ENCODE measurements around the gene NDUFS7.
"Not testable (repeated sequence)": the region's sequence is repeated elsewhere in the genome, so short reads cannot be mapped to it uniquely, and the experiment has no call there.

The NDUFS7 gene

DNA sequence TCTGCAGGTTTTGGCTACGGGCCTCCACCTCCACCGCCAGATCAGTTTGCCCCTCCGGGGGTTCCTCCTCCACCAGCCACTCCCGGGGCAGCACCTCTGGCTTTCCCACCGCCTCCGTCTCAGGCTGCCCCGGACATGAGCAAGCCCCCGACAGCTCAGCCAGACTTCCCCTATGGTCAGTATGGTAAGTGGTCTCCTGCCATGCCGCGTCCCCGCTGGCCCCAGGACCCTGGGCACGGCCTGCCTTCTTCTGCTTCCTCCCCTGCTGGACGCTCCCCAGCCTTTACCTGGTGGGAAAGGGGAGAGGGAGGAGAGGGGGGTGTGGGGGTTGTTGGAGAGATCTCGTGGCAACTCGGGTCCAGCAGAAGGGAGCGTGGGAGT lies 48.8 kb downstream of the NDUFS7 start:
- no peak for DNase-seq (ENCODE audit: low spot score)

DNA sequence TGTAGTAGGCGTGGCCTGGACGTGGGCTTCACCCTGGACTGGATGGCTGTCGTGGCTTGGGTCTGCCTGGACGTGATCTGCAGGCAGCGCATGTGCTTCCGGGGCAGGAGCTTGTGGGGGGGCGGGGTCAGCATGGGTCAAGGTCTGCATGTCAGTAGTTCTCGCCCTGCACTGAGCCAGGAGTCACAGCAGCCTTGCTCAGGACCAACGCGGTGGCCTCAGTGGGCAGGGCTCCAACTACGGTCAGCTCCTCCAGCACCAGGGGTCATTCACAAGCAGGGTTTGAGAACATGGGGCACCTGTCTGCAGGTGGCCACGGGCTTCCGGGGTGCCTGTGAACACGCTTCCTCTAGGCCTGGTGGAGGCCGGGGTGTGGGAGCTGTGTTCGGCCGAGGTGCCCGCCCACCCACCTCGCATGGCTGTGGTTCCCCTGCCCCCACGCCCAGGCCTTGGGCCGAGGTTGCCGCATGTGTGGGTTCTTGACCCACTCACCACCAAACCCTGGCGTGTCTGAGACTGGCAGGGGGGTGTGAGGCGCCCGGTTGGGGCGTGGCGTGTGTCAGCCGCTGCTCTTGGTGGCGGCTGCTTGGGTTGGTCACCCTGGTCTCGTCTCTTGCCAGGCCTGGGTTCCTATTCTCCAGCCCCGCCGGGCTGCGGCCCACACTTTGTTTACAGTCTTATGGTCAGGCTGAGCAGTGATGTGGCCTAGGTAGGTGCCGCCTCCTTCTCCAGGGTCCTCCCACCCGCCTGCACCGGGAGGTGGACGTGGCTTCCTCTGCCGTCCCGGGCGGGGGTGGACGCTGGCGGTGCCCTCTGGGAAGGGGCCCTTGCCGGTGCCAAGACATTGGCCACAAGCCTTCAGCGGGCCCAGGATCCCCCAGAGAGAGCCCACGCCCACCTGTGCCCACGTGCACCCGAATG lies 49.7 kb downstream of the NDUFS7 start:
- no peak for DNase-seq (ENCODE audit: low spot score)

DNA sequence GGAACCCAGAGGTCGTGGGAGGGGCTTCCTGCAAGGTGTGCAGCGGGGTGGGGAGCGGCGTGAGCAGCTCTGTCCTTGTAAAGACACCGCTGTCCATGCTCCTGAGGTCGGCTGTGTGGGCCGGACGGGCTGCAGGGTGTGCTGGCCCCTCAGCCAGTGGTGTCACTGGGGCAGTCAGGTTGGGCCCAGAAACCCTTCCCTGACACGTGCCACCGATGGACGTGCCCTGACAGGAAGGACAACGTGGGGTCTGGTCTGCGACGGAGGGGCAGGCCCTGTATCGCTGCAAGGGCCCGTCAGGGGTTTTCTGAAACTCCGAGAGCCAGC lies 50.3 kb downstream of the NDUFS7 start:
- no peak for DNase-seq (ENCODE audit: low spot score)

DNA sequence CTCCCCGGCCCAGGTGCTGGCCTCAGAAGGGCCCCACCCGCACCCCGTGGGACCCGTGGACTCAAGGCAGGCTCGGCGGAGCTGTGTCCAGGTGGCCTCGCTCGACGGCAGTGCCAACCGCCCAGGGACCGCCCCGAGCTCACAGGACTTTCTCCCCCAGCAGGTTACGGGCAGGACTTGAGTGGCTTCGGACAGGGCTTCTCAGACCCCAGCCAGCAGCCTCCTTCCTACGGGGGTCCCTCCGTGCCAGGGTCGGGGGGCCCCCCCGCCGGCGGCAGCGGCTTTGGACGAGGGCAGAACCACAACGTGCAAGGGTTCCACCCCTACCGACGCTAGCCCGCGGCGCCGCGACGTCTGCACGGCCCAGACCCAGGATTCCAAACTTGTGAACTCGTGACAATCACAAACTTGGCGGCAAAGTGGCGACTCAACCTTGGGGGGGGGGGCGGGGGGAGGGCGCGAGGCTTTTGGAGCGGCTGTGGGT lies 50.9 kb downstream of the NDUFS7 start:
- no peak for DNase-seq (ENCODE audit: low spot score)

DNA sequence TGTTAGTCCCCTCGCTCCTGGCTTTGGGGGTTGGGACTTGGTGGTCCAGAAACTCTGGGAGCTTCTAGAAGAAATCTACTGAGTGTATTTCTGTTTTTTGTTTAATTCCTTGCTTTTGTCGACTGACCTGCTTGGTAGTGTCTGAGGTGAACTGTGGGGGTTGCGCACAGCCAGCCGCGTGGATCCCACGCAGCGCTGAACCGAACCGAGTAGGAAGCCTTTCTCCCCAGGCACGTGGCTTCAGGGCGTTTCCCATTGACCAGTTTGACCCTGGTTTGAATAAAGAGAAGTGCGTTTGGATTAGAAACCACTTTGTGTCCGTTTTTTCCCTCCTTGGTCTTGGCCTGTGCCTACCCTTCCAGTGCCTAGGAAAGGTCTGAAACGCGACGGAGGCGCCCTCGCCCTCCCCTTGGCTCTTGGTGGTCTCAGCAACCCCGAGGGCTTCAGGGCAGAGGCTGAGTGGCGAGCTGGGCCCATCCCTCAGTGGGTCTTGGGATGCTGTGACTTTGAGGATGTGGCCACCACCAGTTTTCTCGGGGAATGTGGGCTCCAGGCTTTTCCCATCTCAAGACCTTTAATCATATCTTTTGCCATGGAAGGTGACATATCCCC lies 51.8 kb downstream of the NDUFS7 start:
- no peak for DNase-seq (ENCODE audit: low spot score)

DNA sequence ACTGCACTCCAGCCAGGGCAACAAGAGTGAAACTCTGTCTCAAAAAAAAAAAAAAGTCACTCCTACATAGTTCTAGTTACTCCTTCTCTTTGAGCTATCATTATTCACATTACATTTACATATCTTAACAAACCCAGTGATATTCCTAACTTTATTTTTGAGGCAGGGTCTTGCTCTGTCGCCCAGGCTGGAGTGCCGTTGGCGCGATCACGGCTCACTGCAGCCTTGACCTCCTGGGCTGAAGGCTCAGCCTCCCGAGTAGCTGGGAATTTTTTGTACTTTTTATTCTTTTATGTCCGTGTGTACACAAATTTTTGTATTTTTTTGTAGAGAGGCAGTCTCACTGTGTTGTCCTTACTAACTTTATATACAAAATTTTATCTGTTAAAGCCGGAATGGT lies 53.9 kb downstream of the NDUFS7 start:
- no peak for DNase-seq (ENCODE audit: low spot score)

DNA sequence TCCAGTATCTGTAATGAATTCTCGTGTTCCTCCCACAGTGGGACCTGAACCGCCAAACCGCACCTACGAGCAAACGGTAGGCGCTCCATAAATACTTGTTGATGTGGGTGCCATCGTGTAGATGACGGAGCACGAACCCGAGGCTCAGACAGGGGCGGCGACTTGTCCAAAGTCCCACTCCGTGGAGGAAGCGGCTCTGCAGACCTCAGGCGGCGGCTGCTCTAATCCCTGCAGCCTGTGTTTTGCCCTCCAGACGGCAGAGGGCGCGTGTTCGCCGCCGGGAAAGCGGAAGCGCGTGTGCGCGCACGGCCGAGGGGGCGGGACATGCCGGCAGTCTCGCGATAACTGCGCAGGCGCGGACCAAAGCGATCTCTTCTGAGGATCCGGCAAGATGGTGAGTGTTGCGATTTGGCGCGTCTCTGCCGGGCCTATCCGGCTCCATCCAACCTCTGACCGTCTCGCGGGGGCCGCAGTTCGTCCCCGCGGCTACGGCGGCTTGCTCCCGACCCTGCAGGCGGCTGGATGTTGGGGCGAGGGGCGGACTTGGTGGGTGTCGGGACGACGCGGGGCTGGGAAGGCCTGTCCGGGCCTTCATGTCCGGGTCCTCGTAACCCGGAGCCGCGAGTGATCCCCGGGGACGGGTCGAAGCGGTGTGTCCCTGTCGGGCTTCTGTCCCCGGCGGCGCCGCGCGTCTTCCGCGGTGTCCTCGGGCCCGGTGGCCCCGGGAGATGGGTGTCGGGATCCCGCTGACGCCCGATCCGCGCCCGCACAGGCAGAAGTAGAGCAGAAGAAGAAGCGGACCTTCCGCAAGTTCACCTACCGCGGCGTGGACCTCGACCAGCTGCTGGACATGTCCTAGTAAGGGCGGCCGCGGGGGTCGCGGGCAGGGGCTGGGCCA lies 54.6 kb downstream of the NDUFS7 start, which contains the start of gene RPS15:
RPS15 (plus strand) TSS at position 362 of the 898 bp plus-strand sequence; CDS start at position 392, 30 bp downstream.
- peak; percentile 96 for DNase-seq (ENCODE audit: low spot score)

DNA sequence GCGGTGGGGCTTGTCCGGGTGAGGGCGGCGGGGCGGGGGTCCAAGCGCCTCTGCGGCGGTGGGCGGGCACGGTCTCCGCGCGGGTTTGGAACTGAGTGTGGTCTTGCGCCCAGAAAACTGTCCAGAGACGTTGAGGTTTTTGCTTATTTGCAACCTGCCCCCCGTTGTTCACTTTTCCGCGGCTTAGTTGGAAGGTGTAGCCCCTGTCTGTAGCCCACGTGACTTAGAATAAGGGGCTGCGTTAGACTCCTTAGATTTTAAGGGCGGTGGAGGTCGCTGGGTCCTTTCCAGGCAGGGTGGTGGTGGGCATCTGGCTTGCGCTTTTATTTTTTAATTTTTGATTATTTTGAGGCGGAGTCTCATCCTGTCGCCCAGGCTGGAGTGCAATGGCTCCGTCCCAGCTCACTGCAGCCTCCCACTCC lies 55.2 kb downstream of the NDUFS7 start:
- DNase-seq (ENCODE audit: low spot score) = no peak

DNA sequence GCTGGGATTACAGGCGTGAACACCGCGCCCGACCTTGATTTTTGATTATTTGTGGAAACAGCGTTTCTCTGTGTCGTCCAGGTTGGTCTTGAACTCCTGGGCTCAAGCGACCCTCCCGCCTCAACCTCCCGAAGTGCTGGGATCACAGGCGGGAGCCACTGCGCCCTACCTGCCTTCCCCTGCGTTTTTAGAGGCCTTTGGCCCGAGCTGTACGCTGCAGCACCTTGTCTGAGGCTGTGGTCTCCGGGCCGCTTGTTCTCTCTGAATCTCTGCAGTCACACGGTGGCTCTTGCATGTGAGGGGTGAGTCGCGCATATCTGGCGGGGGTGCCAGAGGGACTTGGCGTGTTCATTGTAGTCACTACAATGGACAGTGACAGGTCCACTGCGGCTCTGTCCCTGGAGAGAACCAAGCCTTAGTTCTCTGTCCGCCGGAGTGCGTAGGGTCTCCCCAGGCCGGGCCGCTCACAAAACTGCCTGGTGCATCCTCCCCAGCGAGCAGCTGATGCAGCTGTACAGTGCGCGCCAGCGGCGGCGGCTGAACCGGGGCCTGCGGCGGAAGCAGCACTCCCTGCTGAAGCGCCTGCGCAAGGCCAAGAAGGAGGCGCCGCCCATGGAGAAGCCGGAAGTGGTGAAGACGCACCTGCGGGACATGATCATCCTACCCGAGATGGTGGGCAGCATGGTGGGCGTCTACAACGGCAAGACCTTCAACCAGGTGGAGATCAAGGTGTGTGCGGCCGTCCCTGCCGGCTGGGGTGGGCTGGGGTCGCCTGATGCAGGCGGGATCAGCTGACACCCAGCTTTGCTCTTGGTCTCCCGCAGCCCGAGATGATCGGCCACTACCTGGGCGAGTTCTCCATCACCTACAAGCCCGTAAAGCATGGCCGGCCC lies 56.1 kb downstream of the NDUFS7 start:
- not testable (repeated sequence) for DNase-seq (ENCODE audit: low spot score)

DNA sequence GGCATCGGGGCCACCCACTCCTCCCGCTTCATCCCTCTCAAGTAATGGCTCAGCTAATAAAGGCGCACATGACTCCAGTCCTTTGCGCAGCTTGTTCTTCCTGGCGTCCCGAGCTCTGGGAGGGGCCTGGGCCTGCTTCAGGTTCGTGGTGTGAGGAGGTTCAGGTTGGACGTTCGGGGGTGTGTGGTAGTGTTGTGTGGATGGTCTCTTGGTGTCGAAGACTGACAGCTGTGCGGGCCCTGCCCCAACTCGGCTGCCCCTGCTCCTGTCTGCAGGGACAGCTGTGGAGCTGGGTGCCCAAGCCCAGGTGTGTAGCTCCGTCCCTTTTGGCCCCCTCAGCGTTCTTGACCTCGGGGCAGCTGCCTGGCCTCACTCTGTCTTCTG lies 56.7 kb downstream of the NDUFS7 start:
- DNase-seq (ENCODE audit: low spot score) = no peak

DNA sequence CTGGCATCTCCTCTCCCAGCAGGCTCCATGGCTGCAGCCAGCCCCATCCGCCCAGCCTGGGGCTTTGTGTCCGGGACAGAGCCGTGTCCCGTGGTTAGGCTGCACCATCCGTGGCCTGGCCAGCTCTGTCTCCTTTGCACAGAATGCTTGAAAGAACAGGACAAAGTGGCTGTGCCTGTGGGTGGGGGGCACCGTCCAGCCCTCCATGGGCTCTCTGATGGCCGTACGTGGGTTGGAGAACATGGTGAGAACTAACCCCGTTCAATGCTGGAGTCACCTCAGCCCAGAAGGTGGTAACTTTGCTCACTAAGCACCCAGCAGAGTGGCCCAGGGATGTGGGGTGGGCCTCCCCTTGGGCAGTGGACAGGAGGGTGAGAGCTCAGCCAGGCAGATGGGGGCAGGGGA lies 57.3 kb downstream of the NDUFS7 start:
- DNase-seq (ENCODE audit: low spot score) = no peak

DNA sequence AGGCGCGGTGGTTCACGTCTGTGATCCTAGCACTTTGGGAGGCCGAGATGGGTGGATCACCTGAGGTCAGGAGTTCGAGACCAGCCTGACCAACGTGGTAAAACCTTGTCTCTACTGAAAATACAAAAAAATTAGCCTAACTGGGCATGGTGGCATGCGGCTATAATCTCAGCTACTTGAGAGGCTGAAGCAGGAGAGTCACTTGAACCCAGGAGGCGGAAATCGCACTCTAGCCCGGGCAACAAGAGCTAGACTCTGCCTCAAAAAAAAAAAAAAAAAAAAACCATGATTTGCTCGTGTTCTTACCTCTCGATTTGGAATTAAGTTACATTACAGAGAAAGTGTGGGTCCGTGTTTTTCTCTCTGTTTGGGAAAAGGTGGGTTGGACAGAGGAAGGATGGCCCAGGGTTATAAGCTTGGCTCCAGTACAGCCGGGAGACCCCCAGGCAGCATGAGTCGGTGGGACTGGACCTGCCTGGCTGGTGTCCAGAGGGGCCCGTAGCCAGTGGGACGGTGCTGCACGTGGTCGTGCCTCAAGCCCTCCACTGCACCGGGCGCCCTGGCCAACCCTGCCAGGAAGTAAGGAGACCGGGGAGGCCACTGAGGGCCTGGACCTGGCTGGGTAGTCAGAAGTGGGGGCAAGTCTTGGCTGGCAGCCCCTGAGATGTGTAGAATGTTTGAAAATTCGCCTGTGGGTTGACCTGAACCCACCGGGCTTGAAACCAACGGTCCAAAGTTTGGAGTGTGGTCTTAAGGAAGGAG lies 58.2 kb downstream of the NDUFS7 start:
- DNase-seq (ENCODE audit: low spot score) = no peak
